DMS79 (cell line): ENCODE results near the gene FOXJ3.

Experiments
- DNase-seq: peaks from one replicate; lab custom pipeline; 2025; lab: John Stamatoyannopoulos, UW

Gene FOXJ3

GRCh38 chr1:42335050-42335808, at the start of gene FOXJ3:
Gene FOXJ3 (minus strand): TSS chr1:42335235. CDS start chr1:42311093, 24,142 bp downstream.
- DNase-seq: peak; percentile 88

- no peak for DNase-seq
Measured at GRCh38 chr1:42381280-42381673, 46.2 kb upstream of the FOXJ3 start.

GRCh38 chr1:42380586-42381279, 45.7 kb upstream of the FOXJ3 start, which contains the start of gene RIMKLA:
Gene RIMKLA (plus strand): TSS chr1:42380792. CDS start chr1:42380935, 143 bp downstream.
- DNase-seq: peak; percentile 67

GRCh38 chr1:42379794-42380585, 45.0 kb upstream of the FOXJ3 start:
- DNase-seq: no peak

- DNase-seq: no peak
Measured at GRCh38 chr1:42372796-42373195, 37.8 kb upstream of the FOXJ3 start.

- DNase-seq: no peak
Measured at GRCh38 chr1:42370876-42371549, 36.0 kb upstream of the FOXJ3 start.

- no peak for DNase-seq
Measured at GRCh38 chr1:42369471-42369870, 34.4 kb upstream of the FOXJ3 start.

GRCh38 chr1:42368096-42368795, 33.2 kb upstream of the FOXJ3 start:
- DNase-seq: no peak

GRCh38 chr1:42365118-42365517, 30.1 kb upstream of the FOXJ3 start:
- DNase-seq: no peak

GRCh38 chr1:42364542-42364941, 29.5 kb upstream of the FOXJ3 start:
- no peak for DNase-seq

- no peak for DNase-seq
Measured at GRCh38 chr1:42364089-42364488, 29.1 kb upstream of the FOXJ3 start.

- DNase-seq: no peak
Measured at GRCh38 chr1:42359466-42359865, 24.4 kb upstream of the FOXJ3 start.

- DNase-seq: no peak
Measured at GRCh38 chr1:42358791-42359190, 23.8 kb upstream of the FOXJ3 start.

- peak; percentile 26 for DNase-seq
Measured at GRCh38 chr1:42350086-42350485, 15.1 kb upstream of the FOXJ3 start.

- DNase-seq: peak; percentile 45
Measured at GRCh38 chr1:42348498-42348897, 13.5 kb upstream of the FOXJ3 start.

- no peak for DNase-seq
Measured at GRCh38 chr1:42343049-42343448, 8.0 kb upstream of the FOXJ3 start.

GRCh38 chr1:42340901-42341300, 5.9 kb upstream of the FOXJ3 start:
- peak; percentile 90 for DNase-seq

- peak; percentile 100 for DNase-seq
Measured at GRCh38 chr1:42340093-42340492, 5.1 kb upstream of the FOXJ3 start.

- DNase-seq: peak; percentile 55
Measured at GRCh38 chr1:42336978-42337377, 1.9 kb upstream of the FOXJ3 start.

GRCh38 chr1:42335809-42336518, 929 bp upstream of the FOXJ3 start:
- peak; percentile 74 for DNase-seq
